ENCODE measurements around the gene ADAD1. TPM values are rescaled to one million over a fixed set of nuclear protein-coding genes. Genes with fewer than 3 reads are reported as not detected.

Gene ADAD1
- total RNA-seq, 1 experiment from 2014 or later = not detected

DNA sequence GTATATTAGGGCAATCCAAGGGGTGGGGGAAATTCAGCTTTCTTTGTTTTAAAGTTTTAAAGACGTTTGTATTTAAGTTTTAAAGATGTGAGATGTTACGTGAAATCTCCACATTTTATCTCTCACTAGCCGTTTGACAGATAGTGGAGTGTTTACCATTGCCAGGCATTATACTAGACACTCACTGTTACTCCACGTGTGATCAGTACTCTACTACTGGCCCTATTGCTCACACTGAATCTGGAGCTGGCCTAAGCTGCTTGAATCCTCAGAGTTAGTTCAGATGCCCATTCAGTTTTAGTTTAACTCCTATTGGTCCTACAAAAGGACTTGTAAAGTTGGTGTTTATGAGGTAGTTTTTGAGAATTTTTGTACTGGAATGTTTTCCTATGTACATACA lies 4.5 kb downstream of the ADAD1 start:
- H2AFZ ChIP-seq (ENCODE audit: low read length) = no peak overlapping the region
- H3T11ph ChIP-seq (ENCODE audit: low read length) = no peak overlapping the region
- H3K4me2 ChIP-seq (ENCODE audit: insufficient read depth, insufficient read length, low read length) = no peak overlapping the region
- H3K79me2 ChIP-seq (ENCODE audit: insufficient read depth, low read length) = no peaks in the 10 kb centered on the region
- WGBS (ENCODE audit: extremely low coverage, insufficient read length, low lambda C conversion rate) = 100% methylated on average over 1 of the region's 4 CpGs
- peaks cover 5 to 17% of the 10 kb centered on the region in 2 experiments; a peak in 4 of 5 replicates for H3K9me3 Mint-ChIP-seq
- no peak overlapping the region for H3K9ac ChIP-seq (ENCODE audit: extremely low read depth, insufficient read length, low read length)
- no peak for DNase-seq
- H3K79me1 ChIP-seq (ENCODE audit: insufficient read depth, low read depth, low read length, poor library complexity, severe bottlenecking) = no peaks in the 10 kb centered on the region
- H3K23me2 ChIP-seq (ENCODE audit: insufficient read length, low read depth, low read length, poor library complexity, severe bottlenecking) = no peaks in the 10 kb centered on the region
- H3K4ac ChIP-seq (ENCODE audit: low read depth, low read length) = no peak overlapping the region
- H3K23ac ChIP-seq (ENCODE audit: insufficient read length, low read depth, low read length) = no peak overlapping the region
- H3K14ac ChIP-seq (ENCODE audit: insufficient read depth, low read length) = no peak overlapping the region
- no peak overlapping the region for H3K27ac ChIP-seq (ENCODE audit: insufficient read length, low read depth, low read length)
- H4K91ac ChIP-seq (ENCODE audit: insufficient read length, low read depth, low read length) = no peak overlapping the region
- no peak for TF ChIP-seq CTCF (conservative IDR thresholded peaks at IDR 0.05)
- H4K5ac ChIP-seq (ENCODE audit: insufficient read length, low read depth, low read length) = no peak overlapping the region
- no peaks in the 10 kb centered on the region for H3K9me3 ChIP-seq (ENCODE audit: control insufficient read depth, low read depth, low read length)
- H3K27me3 ChIP-seq (ENCODE audit: insufficient read depth, low read length) = no peaks in the 10 kb centered on the region
- H2BK12ac ChIP-seq (ENCODE audit: insufficient read length, low read depth, low read length) = no peak overlapping the region
- no peak overlapping the region for H2AK5ac ChIP-seq (ENCODE audit: insufficient read length, low read length)
- H3K27me3 Mint-ChIP-seq (ENCODE audit: low read depth) = no peaks in the 10 kb centered on the region
- no peak overlapping the region for H3K27ac Mint-ChIP-seq
- no peak overlapping the region for H2BK5ac ChIP-seq (ENCODE audit: insufficient read length, low read length)
- no peak overlapping the region for H2BK15ac ChIP-seq (ENCODE audit: low read depth, low read length)
- no peak overlapping the region for H3K18ac ChIP-seq (ENCODE audit: insufficient read length, low read depth, low read length)
- H2BK120ac ChIP-seq (ENCODE audit: low read depth, low read length, poor library complexity, severe bottlenecking) = no peak overlapping the region
- H3K36me3 Mint-ChIP-seq (ENCODE audit: insufficient read depth in 1 of 3, low read depth in 3 of 3) = peaks cover 0 to 2% (median 0%) of the 10 kb centered on the region in 3 experiments; a peak in 1 of 7 replicates
- no peaks in the 10 kb centered on the region for H3K4me1 Mint-ChIP-seq
- H2BK20ac ChIP-seq (ENCODE audit: low read depth, low read length, poor library complexity, severe bottlenecking) = no peak overlapping the region
- no peaks in the 10 kb centered on the region for H4K20me1 ChIP-seq (ENCODE audit: control insufficient read depth, insufficient read depth, insufficient read length)
- H3K4me1 ChIP-seq (ENCODE audit: insufficient read depth, low read length) = no peaks in the 10 kb centered on the region
- no peak overlapping the region for H3K4me3 Mint-ChIP-seq
- no peak overlapping the region for H3K56ac ChIP-seq (ENCODE audit: insufficient read length, low read depth, low read length)
- H4K8ac ChIP-seq (replicated peaks; ENCODE audit: insufficient read length, low read depth, low read length) = no peak overlapping the region
